ENCODE results near the gene RPS6KC1. TPM values are rescaled to one million over a fixed set of nuclear protein-coding genes. Genes with fewer than 3 reads are reported as not detected.

The RPS6KC1 gene
- total RNA-seq, 1 experiment from 2014 or later, result 16.9 TPM

DNA sequence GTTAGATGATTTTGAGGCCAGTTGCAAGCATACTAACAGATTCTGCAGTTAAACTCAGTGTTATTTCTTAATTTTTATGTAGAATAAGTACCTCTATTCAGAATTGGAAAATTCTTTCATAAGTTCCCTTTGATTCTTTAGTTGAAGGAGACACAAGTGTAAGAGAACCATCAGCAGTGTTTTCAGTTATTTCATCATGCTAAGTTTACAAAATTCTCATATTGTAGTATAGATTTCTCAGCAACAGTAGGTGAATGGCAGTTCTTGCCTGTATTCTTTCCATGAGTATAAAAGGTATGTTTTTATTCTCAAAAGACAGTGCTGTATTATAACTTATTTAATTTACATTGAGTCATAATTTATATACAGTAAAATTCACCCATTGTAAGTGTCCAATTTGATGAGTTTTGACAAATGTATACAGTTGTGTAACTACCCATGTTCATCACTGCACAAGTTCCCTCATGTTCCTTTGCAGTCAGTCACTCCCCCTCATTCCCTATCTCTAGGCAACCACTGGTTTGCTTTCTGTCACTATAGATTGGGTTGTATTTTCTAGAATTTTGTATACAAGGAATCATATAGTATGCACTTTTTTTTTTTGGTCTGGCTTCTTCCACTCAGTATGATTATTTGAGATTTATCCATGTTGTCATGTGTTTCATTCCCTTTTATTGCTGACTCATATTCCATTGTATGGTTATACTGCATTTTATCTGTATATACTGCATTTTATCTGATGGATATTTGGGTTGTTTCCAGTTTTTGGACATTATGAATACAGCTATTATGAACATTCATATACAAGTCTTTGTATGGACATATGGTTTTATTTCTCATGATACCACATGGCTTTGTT lies 3.9 kb downstream of the RPS6KC1 start:
- no peak overlapping the region for H3K18ac ChIP-seq (ENCODE audit: insufficient read length, low read depth, low read length)
- H2BK20ac ChIP-seq (ENCODE audit: low read depth, low read length, poor library complexity, severe bottlenecking), result no peak overlapping the region
- no peak overlapping the region for H3T11ph ChIP-seq (ENCODE audit: low read length)
- Mint-ChIP-seq H3K27me3 (ENCODE audit: low read depth) (no peaks in the 10 kb centered on the region), H3K4me3 (no peak overlapping the region), H3K27ac (no peak overlapping the region), H3K36me3 (ENCODE audit: insufficient read depth in 1 of 3, low read depth in 3 of 3) (peaks cover 2 to 19% (median 12%) of the 10 kb centered on the region in 3 experiments; a peak in 5 of 7 replicates), H3K9me3 (peaks cover 6 to 12% of the 10 kb centered on the region in 2 experiments; a peak in 3 of 5 replicates), H3K4me1 (peaks cover 25 to 27% of the 10 kb centered on the region in 2 experiments)
- no peak overlapping the region for H3K4me2 ChIP-seq (ENCODE audit: insufficient read depth, insufficient read length, low read length)
- no peaks in the 10 kb centered on the region for H3K27me3 ChIP-seq (ENCODE audit: insufficient read depth, low read length)
- no peak overlapping the region for H4K5ac ChIP-seq (ENCODE audit: insufficient read length, low read depth, low read length)
- no peak overlapping the region for H4K8ac ChIP-seq (replicated peaks; ENCODE audit: insufficient read length, low read depth, low read length)
- H3K27ac ChIP-seq (ENCODE audit: insufficient read length, low read depth, low read length), result no peak overlapping the region
- no peak overlapping the region for H3K4ac ChIP-seq (ENCODE audit: low read depth, low read length)
- H2BK15ac ChIP-seq (ENCODE audit: low read depth, low read length), result no peak overlapping the region
- no peak overlapping the region for H2AK5ac ChIP-seq (ENCODE audit: insufficient read length, low read length)
- H3K79me2 ChIP-seq (ENCODE audit: insufficient read depth, low read length), result peaks cover 2% of the 10 kb centered on the region; the same call in 1 of the 2 replicates
- no peak overlapping the region for H2BK120ac ChIP-seq (ENCODE audit: low read depth, low read length, poor library complexity, severe bottlenecking)
- H3K9me3 ChIP-seq (ENCODE audit: control insufficient read depth, low read depth, low read length), result no peaks in the 10 kb centered on the region
- H3K9ac ChIP-seq (ENCODE audit: extremely low read depth, insufficient read length, low read length), result no peak overlapping the region
- no peak for DNase-seq
- H4K20me1 ChIP-seq (ENCODE audit: control insufficient read depth, insufficient read depth, insufficient read length), result no peaks in the 10 kb centered on the region
- H3K4me1 ChIP-seq (ENCODE audit: insufficient read depth, low read length), result no peaks in the 10 kb centered on the region; the same call in 1 of the 2 replicates
- H3K23me2 ChIP-seq (ENCODE audit: insufficient read length, low read depth, low read length, poor library complexity, severe bottlenecking), result no peaks in the 10 kb centered on the region
- H2AFZ ChIP-seq (ENCODE audit: low read length), result no peak overlapping the region
- TF ChIP-seq, protein P1, sequence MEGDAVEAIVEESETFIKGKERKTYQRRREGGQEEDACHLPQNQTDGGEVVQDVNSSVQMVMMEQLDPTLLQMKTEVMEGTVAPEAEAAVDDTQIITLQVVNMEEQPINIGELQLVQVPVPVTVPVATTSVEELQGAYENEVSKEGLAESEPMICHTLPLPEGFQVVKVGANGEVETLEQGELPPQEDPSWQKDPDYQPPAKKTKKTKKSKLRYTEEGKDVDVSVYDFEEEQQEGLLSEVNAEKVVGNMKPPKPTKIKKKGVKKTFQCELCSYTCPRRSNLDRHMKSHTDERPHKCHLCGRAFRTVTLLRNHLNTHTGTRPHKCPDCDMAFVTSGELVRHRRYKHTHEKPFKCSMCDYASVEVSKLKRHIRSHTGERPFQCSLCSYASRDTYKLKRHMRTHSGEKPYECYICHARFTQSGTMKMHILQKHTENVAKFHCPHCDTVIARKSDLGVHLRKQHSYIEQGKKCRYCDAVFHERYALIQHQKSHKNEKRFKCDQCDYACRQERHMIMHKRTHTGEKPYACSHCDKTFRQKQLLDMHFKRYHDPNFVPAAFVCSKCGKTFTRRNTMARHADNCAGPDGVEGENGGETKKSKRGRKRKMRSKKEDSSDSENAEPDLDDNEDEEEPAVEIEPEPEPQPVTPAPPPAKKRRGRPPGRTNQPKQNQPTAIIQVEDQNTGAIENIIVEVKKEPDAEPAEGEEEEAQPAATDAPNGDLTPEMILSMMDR (conservative IDR thresholded peaks at IDR 0.05), result no peak
- H2BK5ac ChIP-seq (ENCODE audit: insufficient read length, low read length), result no peak overlapping the region
- no peak overlapping the region for H2BK12ac ChIP-seq (ENCODE audit: insufficient read length, low read depth, low read length)
- no peak overlapping the region for H3K23ac ChIP-seq (ENCODE audit: insufficient read length, low read depth, low read length)
- no peak overlapping the region for H3K56ac ChIP-seq (ENCODE audit: insufficient read length, low read depth, low read length)
- peaks cover 8% of the 10 kb centered on the region for H3K79me1 ChIP-seq (ENCODE audit: insufficient read depth, low read depth, low read length, poor library complexity, severe bottlenecking)
- H3K14ac ChIP-seq (ENCODE audit: insufficient read depth, low read length), result no peak overlapping the region
- no peak overlapping the region for H4K91ac ChIP-seq (ENCODE audit: insufficient read length, low read depth, low read length)

Data from H9 (cell line).